Osteocyte (in vitro differentiated cells): Measurements from ENCODE around the gene PRODH2. TPM values are rescaled to one million over a fixed set of nuclear protein-coding genes. Genes with fewer than 3 reads are reported as not detected.

ENCODE experiments used
- DNase-seq: peaks from one replicate; pipeline ENCODE4 v3.0.0; 2021; ENCODE audit warnings: mixed read lengths; ENCODE audit not compliant: unreplicated experiment; ENCODE audit errors: extremely low spot score
- H3K27ac Mint-ChIP-seq: one replicate; pipeline ENCODE4 v1.8.0; 2021; ENCODE audit warnings: mild to moderate bottlenecking, mixed read lengths; ENCODE audit not compliant: unreplicated experiment
- H3K27me3 Mint-ChIP-seq: one replicate; pipeline ENCODE4 v1.8.0; 2021; ENCODE audit warnings: mixed read lengths; ENCODE audit not compliant: unreplicated experiment
- H3K36me3 Mint-ChIP-seq: one replicate; pipeline ENCODE4 v1.8.0; 2021; ENCODE audit warnings: mixed read lengths; ENCODE audit not compliant: unreplicated experiment
- H3K4me1 Mint-ChIP-seq: one replicate; pipeline ENCODE4 v1.8.0; 2021; ENCODE audit warnings: mixed read lengths; ENCODE audit not compliant: unreplicated experiment
- H3K4me3 Mint-ChIP-seq: one replicate; pipeline ENCODE4 v1.8.0; 2021; ENCODE audit warnings: mild to moderate bottlenecking, moderate library complexity, mixed read lengths; ENCODE audit not compliant: unreplicated experiment
- H3K9me3 Mint-ChIP-seq: one replicate; pipeline ENCODE4 v1.8.0; 2021; ENCODE audit warnings: mixed read lengths; ENCODE audit not compliant: unreplicated experiment
- CTCF ChIP-seq: fragments of 200-600 bp; sonication (generic); IDR thresholded peaks from 2 replicates; pipeline ENCODE4 v1.5.0; 2021; ENCODE audit warnings: antibody characterized with exemption, mild to moderate bottlenecking, moderate library complexity
- long read RNA-seq: library from polyadenylated mRNA; unstranded; transcript quantifications from one replicate; pipeline ENCODE4 v2.0.0, GENCODE V29; 2021
- total RNA-seq: library from RNA; stranded (reverse); gene quantifications from 2 replicates; pipeline ENCODE4 v1.2.1, GENCODE V29; 2021

The PRODH2 gene, protein sequence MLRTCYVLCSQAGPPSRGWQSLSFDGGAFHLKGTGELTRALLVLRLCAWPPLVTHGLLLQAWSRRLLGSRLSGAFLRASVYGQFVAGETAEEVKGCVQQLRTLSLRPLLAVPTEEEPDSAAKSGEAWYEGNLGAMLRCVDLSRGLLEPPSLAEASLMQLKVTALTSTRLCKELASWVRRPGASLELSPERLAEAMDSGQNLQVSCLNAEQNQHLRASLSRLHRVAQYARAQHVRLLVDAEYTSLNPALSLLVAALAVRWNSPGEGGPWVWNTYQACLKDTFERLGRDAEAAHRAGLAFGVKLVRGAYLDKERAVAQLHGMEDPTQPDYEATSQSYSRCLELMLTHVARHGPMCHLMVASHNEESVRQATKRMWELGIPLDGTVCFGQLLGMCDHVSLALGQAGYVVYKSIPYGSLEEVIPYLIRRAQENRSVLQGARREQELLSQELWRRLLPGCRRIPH
- not detected in 2 replicates for total RNA-seq
- long read RNA-seq, result 0 reads

DNA sequence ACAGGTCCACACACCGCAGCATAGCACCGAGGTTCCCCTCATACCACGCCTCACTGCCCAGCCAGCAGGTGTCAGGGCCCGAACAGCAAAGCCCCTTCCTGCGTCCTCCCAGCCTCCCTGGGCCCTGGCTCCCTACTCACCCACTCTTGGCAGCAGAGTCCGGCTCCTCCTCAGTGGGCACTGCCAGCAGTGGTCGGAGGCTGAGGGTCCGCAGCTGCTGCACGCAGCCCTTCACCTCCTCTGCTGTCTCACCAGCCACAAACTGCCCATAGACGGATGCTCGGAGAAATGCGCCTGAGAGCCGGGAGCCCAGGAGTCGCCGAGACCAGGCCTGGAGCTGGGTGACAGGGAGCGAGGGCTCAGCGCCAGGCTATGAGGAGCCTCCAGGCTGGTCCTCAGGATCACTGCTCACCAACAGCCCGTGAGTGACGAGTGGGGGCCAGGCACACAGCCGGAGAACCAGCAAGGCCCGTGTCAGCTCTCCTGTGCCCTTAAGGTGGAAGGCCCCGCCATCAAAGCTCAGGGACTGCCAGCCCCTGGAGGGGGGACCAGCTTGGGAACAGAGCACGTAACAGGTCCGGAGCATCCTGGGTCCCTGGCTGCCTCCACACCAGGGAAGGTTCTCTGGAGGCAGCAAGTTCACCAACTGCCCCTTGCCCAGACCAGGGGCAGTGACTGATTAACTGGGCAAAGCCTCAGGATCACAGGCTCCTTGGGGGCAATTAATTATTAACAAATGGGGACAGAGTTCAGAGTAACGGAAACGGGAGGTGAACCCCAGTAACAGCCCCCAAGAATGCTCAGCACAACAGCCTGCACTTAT is at the start of gene PRODH2:
PRODH2 (minus strand) TSS at position 626 of the 823 bp plus-strand sequence; CDS start at position 586, 40 bp downstream.
- Mint-ChIP-seq H3K27me3 (peaks cover 20% of the 10 kb centered on the region), H3K36me3 (no peaks in the 10 kb centered on the region), H3K27ac (no peak within 1 kb of the TSS), H3K4me3 (no peak within 1 kb of the TSS), H3K4me1 (no peaks in the 10 kb centered on the region), H3K9me3 (no peaks in the 10 kb centered on the region)
- no peak for TF ChIP-seq CTCF
- DNase-seq, result no peak

- H3K4me3 Mint-ChIP-seq, result no peak overlapping the region
- no peaks in the 10 kb centered on the region for H3K9me3 Mint-ChIP-seq
- no peak for DNase-seq
- no peak for TF ChIP-seq CTCF
- H3K4me1 Mint-ChIP-seq, result peaks cover 10% of the 10 kb centered on the region
- H3K27ac Mint-ChIP-seq, result no peak overlapping the region
- peaks cover 79% of the 10 kb centered on the region for H3K27me3 Mint-ChIP-seq
- no peaks in the 10 kb centered on the region for H3K36me3 Mint-ChIP-seq
Observed at GRCh38 chr19:35861640-35862160, 49.1 kb upstream of the PRODH2 start.

DNA sequence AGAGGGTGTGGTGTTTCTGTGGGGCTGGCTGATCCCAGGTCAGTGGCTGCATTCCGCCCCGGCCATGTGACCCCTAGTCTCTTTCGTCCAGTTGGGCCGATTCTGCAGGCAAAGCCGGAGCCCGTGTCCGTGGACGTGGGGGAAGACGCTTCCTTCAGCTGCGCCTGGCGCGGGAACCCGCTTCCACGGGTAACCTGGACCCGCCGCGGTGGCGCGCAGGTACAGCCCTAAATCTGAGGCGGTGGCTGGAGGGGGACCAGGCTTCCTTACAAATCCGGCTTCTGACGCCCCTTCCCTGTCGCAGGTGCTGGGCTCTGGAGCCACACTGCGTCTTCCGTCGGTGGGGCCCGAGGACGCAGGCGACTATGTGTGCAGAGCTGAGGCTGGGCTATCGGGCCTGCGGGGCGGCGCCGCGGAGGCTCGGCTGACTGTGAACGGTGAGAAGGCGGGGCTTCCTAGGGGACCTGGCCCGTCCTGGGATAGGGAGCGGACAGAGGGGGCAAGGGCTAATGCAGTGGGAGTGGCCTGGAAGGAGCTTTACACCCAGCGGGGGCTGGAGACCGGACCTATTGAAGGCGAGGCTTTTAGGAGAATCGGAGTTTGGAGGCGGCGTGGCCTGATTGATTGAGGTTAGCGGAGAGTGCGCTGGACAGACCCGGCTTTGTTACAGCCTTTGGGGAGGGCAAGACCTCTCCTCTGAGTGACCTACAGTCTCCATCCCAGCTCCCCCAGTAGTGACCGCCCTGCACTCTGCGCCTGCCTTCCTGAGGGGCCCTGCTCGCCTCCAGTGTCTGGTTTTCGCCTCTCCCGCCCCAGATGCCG is 48.4 kb upstream of the PRODH2 start:
- no peaks in the 10 kb centered on the region for H3K9me3 Mint-ChIP-seq
- H3K27ac Mint-ChIP-seq, result no peak overlapping the region
- no peak for DNase-seq
- H3K4me3 Mint-ChIP-seq, result no peak overlapping the region
- H3K36me3 Mint-ChIP-seq, result no peaks in the 10 kb centered on the region
- H3K4me1 Mint-ChIP-seq, result peaks cover 10% of the 10 kb centered on the region
- no peak for TF ChIP-seq CTCF
- H3K27me3 Mint-ChIP-seq, result peaks cover 74% of the 10 kb centered on the region

DNA sequence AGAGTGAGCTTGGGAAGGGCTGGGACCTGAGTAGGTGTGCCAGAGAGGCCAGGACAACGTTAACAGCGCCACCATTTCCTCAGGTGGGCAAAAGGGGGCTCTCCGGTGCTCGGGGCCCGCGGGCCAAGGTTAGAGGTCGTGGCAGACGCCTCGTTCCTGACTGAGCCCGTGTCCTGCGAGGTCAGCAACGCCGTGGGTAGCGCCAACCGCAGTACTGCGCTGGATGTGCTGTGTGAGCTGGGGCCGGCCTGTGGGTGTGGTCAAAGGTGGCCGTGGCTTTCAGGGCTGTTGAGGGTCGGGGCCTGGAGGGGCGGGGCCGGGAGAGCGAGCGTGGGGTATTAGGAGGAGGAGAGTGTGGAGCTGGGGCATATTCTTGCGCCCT is 47.8 kb upstream of the PRODH2 start:
- no peak for DNase-seq
- H3K4me3 Mint-ChIP-seq, result no peak overlapping the region
- no peak for TF ChIP-seq CTCF
- H3K36me3 Mint-ChIP-seq, result no peaks in the 10 kb centered on the region
- H3K9me3 Mint-ChIP-seq, result no peaks in the 10 kb centered on the region
- H3K27ac Mint-ChIP-seq, result no peak overlapping the region
- peaks cover 10% of the 10 kb centered on the region for H3K4me1 Mint-ChIP-seq
- peaks cover 72% of the 10 kb centered on the region for H3K27me3 Mint-ChIP-seq
